Hematopoietic multipotent progenitor cell treated with erythropoietin and hydrocortisone succinate and interleukin-3 and kit ligand, for 15 days (in vitro differentiated cells): Measurements from ENCODE around the gene RPL27A.
"Not testable (repeated sequence)": the region's sequence is repeated elsewhere in the genome, so short reads cannot be mapped to it uniquely, and the experiment has no call there.

Experiments used
- DNase-seq: peaks from one replicate; pipeline ENCODE4 v3.0.0-alpha.2; 2015; ENCODE audit warnings: low spot score

RPL27A gene

GRCh38 chr11:8682303-8683114 lies at the start of gene RPL27A, which contains the start of gene TRIM66:
RPL27A (plus strand) TSS chr11:8682792; CDS start chr11:8682814, 22 bp downstream.
TRIM66 (minus strand) TSS chr11:8682665; CDS start chr11:8672274, 10,391 bp downstream.
- peak; percentile 97 for DNase-seq

GRCh38 chr11:8634498-8634897 lies 48.1 kb upstream of the RPL27A start:
- no peak for DNase-seq

- no peak for DNase-seq
Measured at GRCh38 chr11:8636127-8636526, 46.5 kb upstream of the RPL27A start.

- DNase-seq = no peak
Measured at GRCh38 chr11:8638300-8638699, 44.3 kb upstream of the RPL27A start.

- DNase-seq = no peak
Measured at GRCh38 chr11:8639655-8640054, 42.9 kb upstream of the RPL27A start.

GRCh38 chr11:8640267-8640906 lies 42.2 kb upstream of the RPL27A start:
- DNase-seq = no peak

- no peak for DNase-seq
Measured at GRCh38 chr11:8641332-8641731, 41.3 kb upstream of the RPL27A start.

GRCh38 chr11:8642196-8642841 lies 40.3 kb upstream of the RPL27A start:
- no peak for DNase-seq

- no peak for DNase-seq
Measured at GRCh38 chr11:8646873-8647272, 35.7 kb upstream of the RPL27A start.

GRCh38 chr11:8649361-8649760 lies 33.2 kb upstream of the RPL27A start:
- DNase-seq = no peak

- no peak for DNase-seq
Measured at GRCh38 chr11:8650401-8650990, 32.1 kb upstream of the RPL27A start.

GRCh38 chr11:8652140-8652539 lies 30.5 kb upstream of the RPL27A start:
- DNase-seq = no peak

GRCh38 chr11:8654503-8654902 lies 28.1 kb upstream of the RPL27A start:
- DNase-seq = no peak

GRCh38 chr11:8656291-8656690 lies 26.3 kb upstream of the RPL27A start:
- DNase-seq = no peak

GRCh38 chr11:8658321-8659057 lies 24.1 kb upstream of the RPL27A start:
- no peak for DNase-seq

- DNase-seq = no peak
Measured at GRCh38 chr11:8661001-8661795, 21.4 kb upstream of the RPL27A start.

GRCh38 chr11:8665222-8665621 lies 17.4 kb upstream of the RPL27A start:
- DNase-seq = no peak

GRCh38 chr11:8670081-8670480 lies 12.5 kb upstream of the RPL27A start:
- not testable (repeated sequence) for DNase-seq

GRCh38 chr11:8671193-8671612 lies 11.4 kb upstream of the RPL27A start:
- DNase-seq = no peak

- no peak for DNase-seq
Measured at GRCh38 chr11:8671651-8672062, 10.9 kb upstream of the RPL27A start.

- no peak for DNase-seq
Measured at GRCh38 chr11:8672346-8672745, 10.2 kb upstream of the RPL27A start.
